ENCODE measurements around the gene CIAO3.

GRCh38 chr16:719815-720446 lies 20.9 kb downstream of the CIAO3 start:
- TF ChIP-seq CTCF (IDR thresholded peaks at IDR 0.05) (no peak), POLR2AphosphoS5 (IDR thresholded peaks at IDR 0.05) (no peak), POLR2A (IDR thresholded peaks at IDR 0.05; ENCODE audit: low read depth) (no peak), EP300 (IDR thresholded peaks at IDR 0.05) (no peak)

Data from esophagus muscularis mucosa (tissue), 4 donors.